GM18526 (cell line): Measurements from ENCODE around the gene POLR1C.

ENCODE experiments used
- POLR2A ChIP-seq: IDR thresholded peaks from 3 replicates; pipeline ENCODE4 v1.6.1; 2011; ENCODE audit not compliant: insufficient read length; ENCODE audit errors: extremely low read depth

POLR1C gene

GRCh38 chr6:43488667-43489276 is 28.1 kb upstream of the POLR1C start:
- TF ChIP-seq POLR2A: no peak

- TF ChIP-seq POLR2A: no peak
Measured at GRCh38 chr6:43489277-43490072, 27.4 kb upstream of the POLR1C start.

GRCh38 chr6:43490523-43490939 is 26.4 kb upstream of the POLR1C start:
- no peak for TF ChIP-seq POLR2A

GRCh38 chr6:43491750-43492661 is 24.9 kb upstream of the POLR1C start:
- no peak for TF ChIP-seq POLR2A

- no peak for TF ChIP-seq POLR2A
Measured at GRCh38 chr6:43492673-43493072, 24.2 kb upstream of the POLR1C start.

GRCh38 chr6:43493230-43493629 is 23.7 kb upstream of the POLR1C start:
- TF ChIP-seq POLR2A: no peak

- no peak for TF ChIP-seq POLR2A
Measured at GRCh38 chr6:43493833-43494232, 23.1 kb upstream of the POLR1C start.

GRCh38 chr6:43494321-43494720 is 22.6 kb upstream of the POLR1C start:
- no peak for TF ChIP-seq POLR2A

GRCh38 chr6:43494766-43495165 is 22.1 kb upstream of the POLR1C start:
- TF ChIP-seq POLR2A: no peak

GRCh38 chr6:43495409-43495941 is 21.4 kb upstream of the POLR1C start:
- no peak for TF ChIP-seq POLR2A

GRCh38 chr6:43496370-43497128 is 20.3 kb upstream of the POLR1C start:
- no peak for TF ChIP-seq POLR2A

GRCh38 chr6:43497129-43497396 is 19.8 kb upstream of the POLR1C start:
- no peak for TF ChIP-seq POLR2A

GRCh38 chr6:43497689-43498088 is 19.2 kb upstream of the POLR1C start:
- TF ChIP-seq POLR2A: no peak

- no peak for TF ChIP-seq POLR2A
Measured at GRCh38 chr6:43499028-43499815, 17.7 kb upstream of the POLR1C start.
